HL-60 (cell line): ENCODE results near the gene MACROD2.

Experiments used
- DNase-seq, 2 experiments: peaks; one replicate each; pipeline ENCODE4 v3.0.0-alpha.2; 2010 to 2020; ENCODE audit warnings: low read depth in 1 of 2, low spot score in 1 of 2
- H3K27ac ChIP-seq: fragments of 250-450 bp; sonication (Bioruptor Pico); replicated peaks from 2 replicates; pipeline ENCODE4 v1.5.1; 2020; ENCODE audit warnings: mild to moderate bottlenecking, moderate library complexity
- H3K27me3 ChIP-seq: fragments of 250-450 bp; sonication (Bioruptor Pico); 2 replicates; pipeline ENCODE4 v1.5.1; 2021; ENCODE audit warnings: mild to moderate bottlenecking, moderate library complexity; ENCODE audit not compliant: insufficient read depth, poor library complexity, severe bottlenecking
- H3K4me3 ChIP-seq: replicated peaks from 2 replicates; pipeline ENCODE4 v1.5.1; 2011; ENCODE audit warnings: mild to moderate bottlenecking, control low read depth, low read length; ENCODE audit not compliant: insufficient read depth
- GABPA ChIP-seq: IDR thresholded peaks from 2 replicates; pipeline ENCODE4 v1.6.1; 2012; ENCODE audit warnings: low read depth
- POLR2AphosphoS5 ChIP-seq: IDR thresholded peaks from 2 replicates; pipeline ENCODE4 v1.6.1; 2012; ENCODE audit warnings: low read depth
- SPI1 ChIP-seq: IDR thresholded peaks from 2 replicates; pipeline ENCODE4 v1.6.1; 2012; ENCODE audit warnings: low read depth, mild to moderate bottlenecking, borderline replicate concordance
- TF ChIP-seq, protein P1 (sequence below): IDR thresholded peaks from one replicate; pipeline ENCODE4 v1.5.1; 2011; ENCODE audit warnings: low read length, control low read depth, inconsistent platforms; ENCODE audit not compliant: insufficient read depth
- TF ChIP-seq, protein P2 (sequence below): IDR thresholded peaks from 2 replicates; pipeline ENCODE4 v1.6.1; 2012; ENCODE audit warnings: low read depth; ENCODE audit not compliant: insufficient replicate concordance

Gene MACROD2

DNA sequence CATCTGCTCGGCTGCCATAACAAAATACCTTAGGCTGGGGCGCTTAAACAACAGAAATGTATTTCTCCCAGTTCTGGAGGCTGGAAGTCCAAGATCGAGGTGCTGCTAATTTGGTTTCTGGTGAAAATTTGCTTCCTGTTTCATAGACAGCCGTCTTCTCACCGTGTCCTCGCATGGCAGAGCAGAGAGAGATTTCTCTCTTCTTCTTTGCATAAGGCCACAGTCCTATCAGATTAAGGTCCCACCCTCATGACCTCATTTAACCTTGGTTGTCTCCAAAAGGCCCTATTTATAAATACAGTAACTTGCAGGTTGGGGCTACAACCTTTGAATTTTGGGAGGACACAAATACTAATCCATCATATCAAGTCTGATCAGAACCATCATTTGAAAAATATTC, 2033.6 kb downstream of the MACROD2 start:
- no peaks in the 10 kb centered on the region for H3K27me3 ChIP-seq
- no peak overlapping the region for H3K27ac ChIP-seq
- TF ChIP-seq SPI1: no peak
- TF ChIP-seq, protein P1, sequence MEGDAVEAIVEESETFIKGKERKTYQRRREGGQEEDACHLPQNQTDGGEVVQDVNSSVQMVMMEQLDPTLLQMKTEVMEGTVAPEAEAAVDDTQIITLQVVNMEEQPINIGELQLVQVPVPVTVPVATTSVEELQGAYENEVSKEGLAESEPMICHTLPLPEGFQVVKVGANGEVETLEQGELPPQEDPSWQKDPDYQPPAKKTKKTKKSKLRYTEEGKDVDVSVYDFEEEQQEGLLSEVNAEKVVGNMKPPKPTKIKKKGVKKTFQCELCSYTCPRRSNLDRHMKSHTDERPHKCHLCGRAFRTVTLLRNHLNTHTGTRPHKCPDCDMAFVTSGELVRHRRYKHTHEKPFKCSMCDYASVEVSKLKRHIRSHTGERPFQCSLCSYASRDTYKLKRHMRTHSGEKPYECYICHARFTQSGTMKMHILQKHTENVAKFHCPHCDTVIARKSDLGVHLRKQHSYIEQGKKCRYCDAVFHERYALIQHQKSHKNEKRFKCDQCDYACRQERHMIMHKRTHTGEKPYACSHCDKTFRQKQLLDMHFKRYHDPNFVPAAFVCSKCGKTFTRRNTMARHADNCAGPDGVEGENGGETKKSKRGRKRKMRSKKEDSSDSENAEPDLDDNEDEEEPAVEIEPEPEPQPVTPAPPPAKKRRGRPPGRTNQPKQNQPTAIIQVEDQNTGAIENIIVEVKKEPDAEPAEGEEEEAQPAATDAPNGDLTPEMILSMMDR: no peak
- TF ChIP-seq, protein P2, sequence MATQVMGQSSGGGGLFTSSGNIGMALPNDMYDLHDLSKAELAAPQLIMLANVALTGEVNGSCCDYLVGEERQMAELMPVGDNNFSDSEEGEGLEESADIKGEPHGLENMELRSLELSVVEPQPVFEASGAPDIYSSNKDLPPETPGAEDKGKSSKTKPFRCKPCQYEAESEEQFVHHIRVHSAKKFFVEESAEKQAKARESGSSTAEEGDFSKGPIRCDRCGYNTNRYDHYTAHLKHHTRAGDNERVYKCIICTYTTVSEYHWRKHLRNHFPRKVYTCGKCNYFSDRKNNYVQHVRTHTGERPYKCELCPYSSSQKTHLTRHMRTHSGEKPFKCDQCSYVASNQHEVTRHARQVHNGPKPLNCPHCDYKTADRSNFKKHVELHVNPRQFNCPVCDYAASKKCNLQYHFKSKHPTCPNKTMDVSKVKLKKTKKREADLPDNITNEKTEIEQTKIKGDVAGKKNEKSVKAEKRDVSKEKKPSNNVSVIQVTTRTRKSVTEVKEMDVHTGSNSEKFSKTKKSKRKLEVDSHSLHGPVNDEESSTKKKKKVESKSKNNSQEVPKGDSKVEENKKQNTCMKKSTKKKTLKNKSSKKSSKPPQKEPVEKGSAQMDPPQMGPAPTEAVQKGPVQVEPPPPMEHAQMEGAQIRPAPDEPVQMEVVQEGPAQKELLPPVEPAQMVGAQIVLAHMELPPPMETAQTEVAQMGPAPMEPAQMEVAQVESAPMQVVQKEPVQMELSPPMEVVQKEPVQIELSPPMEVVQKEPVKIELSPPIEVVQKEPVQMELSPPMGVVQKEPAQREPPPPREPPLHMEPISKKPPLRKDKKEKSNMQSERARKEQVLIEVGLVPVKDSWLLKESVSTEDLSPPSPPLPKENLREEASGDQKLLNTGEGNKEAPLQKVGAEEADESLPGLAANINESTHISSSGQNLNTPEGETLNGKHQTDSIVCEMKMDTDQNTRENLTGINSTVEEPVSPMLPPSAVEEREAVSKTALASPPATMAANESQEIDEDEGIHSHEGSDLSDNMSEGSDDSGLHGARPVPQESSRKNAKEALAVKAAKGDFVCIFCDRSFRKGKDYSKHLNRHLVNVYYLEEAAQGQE: no peak
- no peak for TF ChIP-seq GABPA
- TF ChIP-seq POLR2AphosphoS5: no peak
- no peak for DNase-seq
- no peak overlapping the region for H3K4me3 ChIP-seq

DNA sequence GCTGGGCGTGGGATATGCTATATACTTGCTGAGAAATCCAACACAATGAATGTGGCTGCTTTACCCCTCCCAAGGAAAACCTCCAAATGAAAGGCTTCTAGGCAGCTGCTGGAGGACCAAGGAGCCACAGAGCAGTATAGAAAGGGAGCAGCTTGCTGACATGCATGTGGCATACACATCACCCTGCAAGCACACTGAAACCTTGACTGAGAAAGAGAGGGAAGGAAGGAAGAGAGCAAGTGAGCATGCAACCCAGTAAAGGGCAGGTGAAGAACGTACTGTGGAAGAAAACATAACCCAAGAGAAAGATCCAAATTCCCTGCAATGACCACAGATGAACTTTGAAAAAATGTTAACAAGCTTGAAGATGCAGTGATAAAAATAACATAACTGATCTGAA, 2034.9 kb downstream of the MACROD2 start:
- Histone ChIP-seq H3K27me3 (no peaks in the 10 kb centered on the region), H3K4me3 (no peak overlapping the region), H3K27ac (no peak overlapping the region)
- TF ChIP-seq, protein P2: no peak
- TF ChIP-seq POLR2AphosphoS5: no peak
- TF ChIP-seq GABPA: no peak
- TF ChIP-seq, protein P1: no peak
- no peak for TF ChIP-seq SPI1
- no peak for DNase-seq

DNA sequence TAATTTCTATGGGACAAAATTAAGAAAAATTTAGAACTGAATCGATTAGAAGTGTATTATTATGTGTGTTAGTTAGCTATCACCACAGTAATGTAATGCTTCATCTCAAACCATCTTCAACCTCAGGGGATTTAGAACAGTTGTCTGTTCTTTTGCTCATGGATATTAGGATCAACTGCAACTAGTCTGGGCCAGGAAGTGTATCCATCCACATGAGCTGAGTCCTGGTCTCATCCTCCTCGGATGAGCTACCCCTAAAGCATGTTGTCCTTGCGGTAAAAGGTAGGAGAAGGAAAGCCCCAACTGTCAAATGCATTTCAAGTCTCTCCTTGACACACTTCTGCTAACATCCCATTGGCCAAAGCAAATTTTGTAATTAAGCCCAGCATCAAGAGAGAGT, 2040.3 kb downstream of the MACROD2 start:
- no peaks in the 10 kb centered on the region for H3K27me3 ChIP-seq
- H3K4me3 ChIP-seq: no peak overlapping the region
- TF ChIP-seq, protein P2: no peak
- TF ChIP-seq, protein P1: no peak
- TF ChIP-seq POLR2AphosphoS5 (no peak), GABPA (no peak), SPI1 (no peak)
- DNase-seq: no peak
- H3K27ac ChIP-seq: no peak overlapping the region
